GM19328 (cell line): Measurements from ENCODE around the gene CCDC28A.

Source experiments
- ATAC-seq: cut with Tn5 transposase; IDR thresholded peaks from one replicate; pipeline ENCODE4 v1.9.1; 2021; ENCODE audit warnings: mild to moderate bottlenecking, moderate library complexity; ENCODE audit not compliant: unreplicated experiment

The CCDC28A gene

DNA sequence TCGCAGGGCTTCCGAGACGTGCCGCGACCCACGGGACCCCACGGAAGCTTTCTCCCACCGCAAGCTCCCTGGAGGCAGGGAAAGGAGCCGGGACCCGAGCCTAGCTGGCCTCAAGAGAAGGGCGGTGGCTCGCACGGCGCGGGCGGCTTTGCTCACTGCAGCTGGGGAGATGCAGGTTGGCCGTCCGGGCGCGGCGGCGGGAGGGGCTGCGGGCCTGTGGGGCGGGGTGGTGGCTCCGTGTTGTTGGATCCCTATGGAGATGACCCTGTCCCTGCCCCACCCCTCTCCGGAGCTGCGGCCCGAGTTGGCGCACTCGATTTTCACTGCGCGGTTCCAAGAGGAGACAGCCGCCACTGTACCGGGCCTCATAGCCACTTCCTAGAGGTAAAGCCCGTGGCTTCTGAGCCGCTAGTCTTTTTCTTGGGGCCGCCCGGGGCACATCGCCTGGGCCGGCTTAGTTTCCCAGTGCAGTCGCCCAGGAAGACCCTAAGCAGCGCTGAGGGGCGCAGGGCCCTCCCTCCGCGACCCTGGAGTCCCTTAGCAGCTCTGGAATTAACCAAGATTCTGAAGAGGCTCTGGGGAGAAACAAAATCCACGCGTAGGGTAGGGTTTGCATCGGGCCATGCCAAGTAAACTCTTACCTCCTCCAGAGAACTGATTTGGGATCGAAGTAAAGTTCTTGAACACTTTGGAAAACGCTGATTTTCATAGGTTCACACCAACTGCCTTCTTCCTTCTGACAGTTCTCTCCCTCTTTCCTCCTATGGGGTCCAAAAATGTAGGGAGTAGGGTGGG lies 22.4 kb downstream of the CCDC28A start, which contains the start of gene ECT2L:
TSS of gene ECT2L (plus strand) at position 279 of the 795 bp plus-strand sequence. CDS start 17,188 bp downstream, outside the sequence.
- no peak for ATAC-seq

DNA sequence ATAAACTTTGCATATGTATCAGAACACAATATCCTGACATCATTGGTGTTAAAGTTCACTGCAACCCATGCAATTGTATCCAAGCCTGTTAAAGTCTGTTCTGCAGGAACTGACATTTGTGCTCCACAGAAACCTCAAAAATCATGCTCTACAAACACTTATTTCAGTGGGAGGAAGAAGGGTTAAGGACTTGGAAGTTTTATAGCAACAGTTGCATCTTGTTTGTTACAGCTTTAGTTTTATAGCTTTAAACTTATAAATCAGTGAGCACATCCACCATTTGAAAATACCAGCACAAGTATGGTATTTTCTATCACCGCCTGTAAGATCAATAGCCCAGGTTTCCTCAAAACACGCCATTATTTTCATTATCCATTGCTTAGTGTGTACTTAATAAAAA lies 23.2 kb downstream of the CCDC28A start:
- ATAC-seq: no peak

DNA sequence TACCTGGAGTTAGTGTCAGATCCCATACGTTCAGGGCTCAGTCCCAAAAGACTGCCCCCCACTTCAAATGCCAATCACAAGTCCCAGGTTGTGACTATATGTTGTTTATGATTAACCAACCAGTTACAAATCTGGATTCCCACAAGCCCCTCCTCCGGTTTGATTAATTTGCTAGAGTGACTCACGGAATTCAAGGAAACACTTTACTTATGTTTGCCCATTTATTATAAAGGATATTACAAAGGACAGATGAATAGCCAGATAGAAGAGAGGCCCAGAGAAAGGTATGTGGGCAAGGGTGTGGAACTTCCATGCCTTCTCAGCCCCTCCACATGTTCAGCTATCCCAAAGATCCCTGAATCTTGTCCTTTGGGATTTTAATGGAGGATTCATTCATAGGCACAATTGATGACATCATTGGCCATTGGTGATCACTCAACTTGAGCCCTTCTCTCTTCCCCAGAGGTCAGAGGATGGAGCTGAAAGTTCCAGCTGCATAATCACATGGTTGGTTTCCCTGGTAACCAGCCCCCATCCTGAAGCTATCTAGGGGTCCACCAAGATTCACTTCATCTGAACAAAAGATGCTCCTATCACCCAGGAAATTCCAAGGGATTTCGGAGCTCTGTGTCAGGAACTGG lies 24.4 kb downstream of the CCDC28A start:
- no peak for ATAC-seq

DNA sequence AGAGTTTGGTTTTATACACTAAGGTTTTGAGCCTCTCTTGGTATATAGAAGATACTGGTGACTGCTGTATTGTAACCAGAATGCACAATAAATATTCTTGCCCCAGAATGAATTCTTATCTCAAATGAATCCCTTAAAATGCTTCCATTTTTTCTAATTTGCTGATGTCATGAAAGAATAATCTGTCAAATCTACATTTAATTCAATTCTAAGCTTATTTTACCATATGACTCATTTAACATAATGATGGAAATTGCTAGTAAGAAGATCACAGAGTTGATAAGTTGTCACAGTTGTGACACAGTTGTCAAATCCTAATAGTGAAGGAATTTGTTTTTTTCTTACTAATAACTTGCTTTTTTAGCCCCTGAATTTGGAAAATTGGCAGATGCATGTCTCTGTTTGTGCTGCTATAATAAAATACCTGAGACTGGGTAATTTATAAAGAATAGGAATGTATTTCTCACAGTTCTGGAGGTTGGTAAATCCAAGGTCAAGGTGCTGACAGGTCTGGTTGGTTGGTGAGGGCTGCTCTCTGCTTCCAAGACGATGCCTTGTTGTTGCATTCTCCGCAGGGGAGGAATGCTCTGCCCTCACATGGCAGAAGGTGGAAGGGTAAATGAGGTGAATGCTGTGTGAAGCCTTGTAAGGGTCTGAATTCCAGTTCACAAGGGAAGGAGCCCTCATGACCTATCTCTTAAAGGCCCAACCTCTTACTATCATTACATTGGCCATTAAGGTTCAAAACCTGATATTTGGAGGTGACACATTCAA lies 27.0 kb downstream of the CCDC28A start:
- ATAC-seq: no peak

DNA sequence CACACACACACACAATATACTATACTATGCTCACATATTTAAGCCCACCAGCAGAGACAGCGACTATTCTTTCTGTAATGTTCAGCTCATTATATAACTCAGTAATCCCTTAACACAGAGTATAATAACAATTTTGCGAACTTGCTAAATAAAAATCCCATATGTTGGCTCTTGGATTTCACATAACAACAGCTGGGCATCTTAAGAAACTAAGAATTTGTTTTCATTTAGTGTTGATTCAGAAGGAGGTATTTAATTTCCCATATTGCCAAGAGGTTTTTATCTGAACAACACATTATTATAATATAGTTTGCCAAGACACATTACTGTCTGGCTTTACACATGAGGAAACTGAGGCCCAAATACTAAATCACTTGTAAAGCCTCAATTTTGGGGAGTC lies 29.8 kb downstream of the CCDC28A start:
- ATAC-seq: no peak

DNA sequence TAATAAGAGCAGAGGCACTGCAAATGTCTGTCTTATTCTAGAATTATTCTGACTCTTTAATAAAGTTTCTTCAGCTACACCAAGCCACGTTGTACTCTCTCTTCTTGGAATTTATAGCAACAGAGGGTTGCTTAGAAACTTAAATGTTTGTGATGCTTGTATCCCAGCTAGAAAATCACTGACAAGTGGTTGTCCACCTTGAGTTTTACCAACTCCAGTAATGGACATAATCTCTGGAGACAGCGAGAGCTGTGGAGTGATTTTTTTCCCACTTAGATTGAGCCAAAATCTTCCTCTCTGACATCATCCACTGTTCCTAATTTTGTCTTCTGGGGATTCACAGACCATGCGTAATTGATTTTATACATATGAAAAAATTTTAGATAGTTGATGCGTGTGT lies 30.3 kb downstream of the CCDC28A start:
- no peak for ATAC-seq

DNA sequence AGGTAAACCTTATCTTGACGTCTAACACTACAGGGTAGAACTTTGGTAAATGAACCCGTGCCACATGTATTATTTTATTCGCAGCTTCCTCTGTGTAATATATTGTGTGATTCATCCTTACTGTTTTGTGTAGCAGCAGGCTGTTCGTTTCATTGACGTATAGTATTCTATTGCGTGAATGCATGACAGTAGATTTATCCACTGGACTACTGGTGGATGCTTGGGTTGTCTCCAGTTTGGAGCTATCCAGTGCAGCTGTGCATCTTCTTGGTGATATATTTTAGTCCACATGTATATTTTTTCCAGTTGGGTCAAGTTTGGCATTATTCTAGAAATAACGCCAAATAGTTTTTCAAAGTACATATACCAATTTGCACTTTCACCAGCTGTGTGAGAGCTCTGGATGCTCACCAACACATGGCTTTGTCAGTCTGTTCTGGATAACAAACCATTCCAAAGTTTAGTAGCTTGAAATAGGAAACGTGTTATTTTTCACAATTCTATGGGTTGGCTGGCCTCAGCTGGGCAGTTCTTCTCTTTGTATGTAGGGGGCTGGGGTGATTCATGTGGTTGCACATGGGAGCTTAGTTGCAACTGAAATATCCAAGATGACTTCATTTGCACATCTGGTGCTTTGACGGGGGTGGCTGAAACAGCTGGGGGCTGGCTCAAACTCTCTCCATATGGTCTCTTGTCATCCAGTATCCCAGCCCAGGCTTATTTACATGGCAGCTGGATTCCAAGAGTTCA lies 31.6 kb downstream of the CCDC28A start:
- no peak for ATAC-seq

DNA sequence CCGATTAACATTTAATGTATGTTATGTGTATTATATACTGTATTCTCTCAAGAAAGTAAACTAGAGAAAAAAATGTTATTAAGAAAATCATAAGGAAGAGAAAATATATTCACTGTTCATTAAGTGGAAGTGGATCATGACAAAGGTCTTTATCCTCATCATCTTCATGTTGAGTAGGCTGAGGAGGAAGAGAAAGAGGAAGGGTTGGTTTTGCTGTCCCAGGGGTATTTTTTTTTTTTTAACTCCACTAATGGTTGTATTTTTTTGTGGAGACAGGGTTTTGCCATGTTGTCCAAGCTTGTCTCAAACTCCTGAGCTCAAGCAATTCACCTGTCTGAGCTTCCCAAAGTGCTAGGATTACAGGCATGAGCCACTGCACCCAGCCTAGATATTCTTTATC lies 33.3 kb downstream of the CCDC28A start:
- no peak for ATAC-seq

DNA sequence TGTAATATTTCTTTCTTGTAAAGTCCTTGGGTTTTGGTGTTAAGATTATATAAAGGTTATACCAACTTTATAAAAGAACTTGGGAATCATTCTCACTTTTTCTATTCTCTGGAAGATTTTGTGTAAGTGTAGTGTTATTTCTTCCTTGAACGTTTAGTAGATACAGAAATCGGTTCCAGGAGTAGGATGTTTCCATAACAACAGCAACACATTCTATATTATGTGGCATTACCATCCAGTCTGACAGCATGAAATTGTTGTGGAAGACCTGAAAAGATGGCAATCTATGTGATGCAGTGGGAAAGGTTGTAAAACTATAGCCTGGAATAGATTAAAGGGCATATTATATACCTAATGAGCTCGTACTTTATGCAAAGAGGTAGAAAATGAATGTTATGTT lies 36.1 kb downstream of the CCDC28A start:
- ATAC-seq: no peak

DNA sequence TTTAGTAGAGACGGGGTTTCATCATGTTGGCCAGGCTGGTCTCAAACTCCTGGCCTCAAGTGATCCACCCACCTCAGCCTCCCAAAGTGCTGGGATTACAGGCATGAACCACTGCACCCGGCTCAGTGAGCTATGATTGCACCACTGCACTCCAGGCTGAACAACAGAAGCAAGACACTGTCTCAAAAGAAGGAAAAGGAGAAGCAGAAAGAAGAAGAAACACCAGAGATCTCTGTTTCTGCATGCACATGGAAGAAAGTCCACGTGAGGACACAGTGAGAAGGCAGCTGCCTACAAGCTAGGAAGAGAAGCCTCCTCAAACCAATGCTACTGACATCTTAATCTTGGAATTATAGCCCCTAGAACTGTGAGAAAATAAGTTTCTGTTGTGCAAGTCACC lies 38.3 kb downstream of the CCDC28A start:
- no peak for ATAC-seq

DNA sequence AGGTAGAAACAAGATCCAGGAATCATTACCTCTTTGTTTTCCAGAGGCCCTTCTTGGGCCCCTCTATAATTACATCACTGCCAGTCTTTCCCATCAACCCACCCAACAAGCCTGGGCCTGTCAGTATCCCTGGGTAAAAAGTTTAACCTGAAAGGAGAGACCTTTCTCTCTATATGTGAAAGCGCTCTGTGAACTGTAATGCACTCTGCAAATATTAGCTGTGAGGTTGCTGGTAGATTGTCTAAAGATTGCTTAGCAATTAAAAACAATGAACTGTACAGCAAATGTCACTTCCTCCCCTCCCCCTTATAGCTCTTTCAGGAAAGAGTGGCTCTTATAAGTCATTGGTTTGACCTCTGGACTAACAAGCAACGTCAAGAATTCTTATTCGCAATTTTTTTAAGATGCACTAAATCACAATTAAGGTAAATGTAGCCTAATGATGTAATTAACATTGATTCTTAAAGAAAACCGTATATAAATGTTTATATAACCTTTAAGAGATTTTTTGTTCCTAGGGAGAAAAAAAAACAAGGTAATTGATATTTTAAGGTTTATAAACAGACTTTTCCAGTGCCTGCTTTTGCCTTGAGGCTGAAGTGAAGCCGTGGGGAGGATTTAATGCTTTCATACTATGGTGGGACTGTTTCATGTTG lies 40.7 kb downstream of the CCDC28A start:
- ATAC-seq: no peak

DNA sequence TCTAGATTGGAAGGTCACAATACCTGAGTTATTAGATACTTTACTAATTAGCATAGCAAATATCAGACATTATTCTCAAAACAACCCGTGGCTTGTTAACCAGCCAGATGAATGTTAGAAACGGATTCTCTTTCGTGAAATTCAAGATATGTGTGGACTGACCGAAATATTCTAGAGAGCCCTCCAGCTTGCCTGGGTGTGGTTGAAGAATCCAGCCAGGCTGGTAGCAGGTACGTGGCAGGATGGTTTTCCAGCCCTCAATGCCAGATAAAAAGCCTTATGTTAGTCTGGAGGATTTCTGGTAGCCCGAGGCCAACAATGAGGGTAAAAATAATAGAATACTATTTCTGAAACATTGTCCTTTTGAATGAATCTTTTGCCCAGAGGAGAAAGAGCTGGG lies 41.7 kb downstream of the CCDC28A start:
- ATAC-seq: no peak

DNA sequence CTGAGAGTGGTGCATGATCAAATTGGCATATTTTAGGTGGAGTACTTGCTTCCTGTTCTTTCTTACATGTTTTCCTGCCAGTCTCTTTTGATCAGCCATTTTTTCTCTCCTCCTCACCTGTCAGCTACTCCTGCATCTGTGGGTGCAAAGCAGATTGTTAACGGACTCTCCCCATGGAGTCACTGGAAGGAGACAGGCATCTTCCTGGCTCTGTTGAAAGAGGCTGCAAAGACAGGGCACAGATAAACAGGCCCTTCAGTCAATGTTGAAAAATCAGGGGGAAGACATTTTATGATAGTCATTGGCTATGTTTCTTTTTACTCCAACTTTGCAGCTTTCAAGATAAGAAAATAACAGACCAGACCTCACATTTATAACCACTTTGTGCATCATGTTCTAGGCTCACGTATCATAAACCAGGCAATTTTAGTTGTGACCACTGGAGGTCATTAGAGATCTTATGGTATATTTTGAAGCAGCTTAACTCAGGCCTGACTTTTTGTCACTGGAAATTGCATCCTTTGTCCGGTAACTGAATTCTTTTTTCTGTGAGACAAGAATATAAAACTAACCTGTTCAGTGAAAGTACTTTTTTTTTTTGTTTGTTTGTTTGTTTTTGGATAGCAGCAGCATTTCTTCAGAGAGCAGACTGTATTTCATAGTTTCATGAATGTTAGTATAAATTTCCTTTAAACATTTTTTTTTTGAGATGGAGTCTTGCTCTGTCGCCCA lies 42.4 kb downstream of the CCDC28A start:
- peak; percentile 58 for ATAC-seq

DNA sequence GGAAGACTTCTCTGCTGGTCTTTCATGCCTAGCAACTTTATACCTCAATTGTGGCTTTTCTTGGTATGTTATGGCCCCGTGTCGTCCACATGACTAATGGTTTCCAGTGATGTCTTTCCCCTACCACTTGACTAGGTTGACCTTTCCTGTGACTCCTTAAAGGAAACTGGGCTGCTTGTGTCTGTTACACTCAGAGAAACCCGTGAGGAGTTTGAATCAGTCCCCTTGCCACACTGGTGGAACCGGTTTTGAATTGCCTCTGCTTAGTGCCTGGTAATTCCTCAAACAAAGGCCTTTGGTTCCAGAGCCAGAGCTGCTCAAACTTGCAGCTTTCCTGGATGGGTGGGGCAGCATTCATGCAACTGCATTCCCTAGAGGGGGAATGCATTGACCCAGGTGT lies 44.2 kb downstream of the CCDC28A start:
- ATAC-seq: no peak

DNA sequence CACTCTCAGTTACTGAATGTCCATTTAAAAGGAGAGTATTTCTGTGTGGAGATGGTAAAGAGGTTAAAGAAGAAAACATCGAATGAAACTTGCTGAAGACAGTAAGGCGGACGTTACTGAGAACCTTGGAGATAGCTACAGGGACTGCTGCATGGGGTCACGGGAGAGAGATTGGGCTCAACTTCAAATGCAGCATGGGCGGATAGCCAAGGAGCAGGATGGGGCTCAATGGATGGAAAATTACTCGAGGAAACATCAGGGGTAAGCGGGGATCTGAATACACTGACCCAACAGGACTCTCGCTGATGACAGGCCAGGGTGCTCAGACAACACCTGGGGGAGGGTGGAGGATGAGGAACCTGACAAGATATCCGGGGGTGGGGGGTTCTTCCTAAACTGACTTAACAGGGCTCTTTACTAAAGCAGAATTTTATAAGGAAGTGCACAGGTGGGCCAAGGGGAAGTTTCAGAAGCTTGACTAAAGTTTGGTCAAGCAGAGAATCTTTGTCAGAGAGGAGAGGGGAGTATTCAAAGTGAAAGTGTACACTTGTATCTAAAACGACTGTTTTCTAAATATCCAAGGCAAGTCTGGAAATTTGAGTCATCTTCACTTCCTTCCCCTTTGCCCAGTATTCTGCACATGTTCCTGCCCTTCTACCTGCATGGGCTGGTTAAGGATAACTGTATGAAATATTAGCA lies 45.1 kb downstream of the CCDC28A start:
- ATAC-seq: peak; percentile 76

DNA sequence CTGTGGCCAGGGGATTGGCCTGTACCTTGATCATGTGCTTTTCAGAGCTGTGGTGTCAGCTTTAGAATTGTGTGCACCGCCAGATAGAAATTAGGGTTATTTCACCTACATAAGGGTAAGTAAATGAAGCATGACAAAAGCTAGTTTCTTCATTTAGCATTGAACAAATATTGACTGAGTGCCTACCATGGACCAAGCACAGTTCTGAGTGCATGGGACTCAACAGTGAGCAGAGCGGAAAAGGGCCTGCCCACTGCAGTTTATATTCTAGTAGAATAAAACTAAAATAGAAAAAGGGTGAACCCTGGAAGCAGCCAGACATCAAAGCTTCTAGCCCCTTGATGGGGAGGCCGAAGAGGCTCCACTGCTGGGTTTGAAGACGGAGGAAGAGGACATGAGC lies 48.0 kb downstream of the CCDC28A start:
- ATAC-seq: no peak

DNA sequence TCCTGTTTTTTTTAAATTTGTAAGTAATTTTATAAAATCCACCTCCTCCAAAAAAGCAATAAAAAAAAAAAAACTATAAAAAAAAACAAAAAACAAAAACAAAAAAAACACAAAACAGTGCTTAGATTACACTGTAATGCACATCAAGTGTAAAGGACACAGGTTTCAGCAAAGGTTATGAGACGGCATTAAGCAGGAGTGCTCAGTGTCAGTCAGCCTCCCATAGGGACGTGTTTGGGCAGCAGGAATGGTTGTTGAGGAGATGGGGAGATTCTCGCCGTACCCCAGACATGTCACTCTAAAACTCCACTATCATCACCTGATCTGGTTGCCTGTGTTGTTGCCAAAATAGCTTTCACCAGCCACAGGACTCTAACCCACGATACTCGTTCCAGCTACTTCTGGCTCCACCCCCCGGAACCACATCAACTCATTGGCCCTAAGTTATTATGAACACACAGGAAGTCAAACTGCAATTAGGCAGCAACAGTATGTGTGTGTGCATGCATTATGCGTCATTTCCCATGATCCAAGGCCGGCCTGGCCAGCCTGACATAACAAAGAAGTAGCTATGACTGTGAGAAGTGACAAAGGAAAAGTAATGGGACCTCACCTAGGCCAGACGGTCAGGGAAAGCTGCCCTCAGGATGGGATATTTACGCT lies 51.0 kb downstream of the CCDC28A start:
- ATAC-seq: no peak

DNA sequence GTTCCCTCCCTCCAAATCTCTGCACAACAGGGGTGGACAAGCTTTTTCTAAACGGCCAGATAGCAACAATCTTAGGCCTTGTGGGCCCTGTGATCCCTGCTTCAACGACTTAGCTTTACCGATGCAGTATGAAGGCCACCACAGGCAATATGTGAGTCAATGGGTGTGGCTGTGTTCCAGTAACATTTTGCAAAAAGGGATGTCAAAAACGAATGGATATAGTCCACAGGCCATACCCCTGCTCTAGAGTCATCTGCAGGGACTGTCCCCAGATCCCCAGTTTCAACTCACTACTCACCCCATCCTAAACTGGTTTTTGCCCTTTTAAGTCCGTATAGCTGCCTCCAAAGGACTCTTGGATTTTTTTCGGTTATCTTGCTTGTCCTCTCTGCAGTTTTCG lies 56.7 kb downstream of the CCDC28A start:
- ATAC-seq: no peak

DNA sequence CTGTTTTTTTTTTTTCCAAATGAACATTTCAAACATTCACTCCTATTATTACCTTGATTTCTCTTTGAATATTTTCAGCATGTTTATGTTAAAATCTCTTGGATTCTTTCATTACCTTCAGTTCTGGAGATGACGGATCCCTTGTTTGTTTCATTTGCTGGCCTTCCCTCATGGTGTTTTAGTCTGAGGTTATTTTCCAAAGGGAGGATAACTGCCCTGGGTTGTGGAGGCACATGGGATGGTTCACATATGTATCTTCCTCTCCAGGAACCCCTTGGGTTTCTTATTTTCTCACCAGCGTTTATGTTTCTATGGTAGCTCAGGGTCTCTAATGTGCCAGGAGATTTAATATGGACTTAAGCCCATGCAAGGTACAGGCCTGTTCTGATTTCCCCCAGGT lies 58.6 kb downstream of the CCDC28A start:
- ATAC-seq: no peak
